ENCODE results near the gene ZNF516.
"Not testable (repeated sequence)": the region's sequence is repeated elsewhere in the genome, so short reads cannot be mapped to it uniquely, and the experiment has no call there.

The ZNF516 gene

GRCh38 chr18:76475450-76476194 is 19.4 kb downstream of the ZNF516 start:
- TF ChIP-seq, protein P1, sequence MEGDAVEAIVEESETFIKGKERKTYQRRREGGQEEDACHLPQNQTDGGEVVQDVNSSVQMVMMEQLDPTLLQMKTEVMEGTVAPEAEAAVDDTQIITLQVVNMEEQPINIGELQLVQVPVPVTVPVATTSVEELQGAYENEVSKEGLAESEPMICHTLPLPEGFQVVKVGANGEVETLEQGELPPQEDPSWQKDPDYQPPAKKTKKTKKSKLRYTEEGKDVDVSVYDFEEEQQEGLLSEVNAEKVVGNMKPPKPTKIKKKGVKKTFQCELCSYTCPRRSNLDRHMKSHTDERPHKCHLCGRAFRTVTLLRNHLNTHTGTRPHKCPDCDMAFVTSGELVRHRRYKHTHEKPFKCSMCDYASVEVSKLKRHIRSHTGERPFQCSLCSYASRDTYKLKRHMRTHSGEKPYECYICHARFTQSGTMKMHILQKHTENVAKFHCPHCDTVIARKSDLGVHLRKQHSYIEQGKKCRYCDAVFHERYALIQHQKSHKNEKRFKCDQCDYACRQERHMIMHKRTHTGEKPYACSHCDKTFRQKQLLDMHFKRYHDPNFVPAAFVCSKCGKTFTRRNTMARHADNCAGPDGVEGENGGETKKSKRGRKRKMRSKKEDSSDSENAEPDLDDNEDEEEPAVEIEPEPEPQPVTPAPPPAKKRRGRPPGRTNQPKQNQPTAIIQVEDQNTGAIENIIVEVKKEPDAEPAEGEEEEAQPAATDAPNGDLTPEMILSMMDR (IDR thresholded peaks at IDR 0.05; ENCODE audit: control insufficient read depth, insufficient read depth, low read depth, low read length, missing control alignments), result no peak
- no peak overlapping the region for H3K4me3 ChIP-seq (ENCODE audit: control insufficient read depth, low read depth, low read length)
- DNase-seq (ENCODE audit: low read depth), result no peak

DNA sequence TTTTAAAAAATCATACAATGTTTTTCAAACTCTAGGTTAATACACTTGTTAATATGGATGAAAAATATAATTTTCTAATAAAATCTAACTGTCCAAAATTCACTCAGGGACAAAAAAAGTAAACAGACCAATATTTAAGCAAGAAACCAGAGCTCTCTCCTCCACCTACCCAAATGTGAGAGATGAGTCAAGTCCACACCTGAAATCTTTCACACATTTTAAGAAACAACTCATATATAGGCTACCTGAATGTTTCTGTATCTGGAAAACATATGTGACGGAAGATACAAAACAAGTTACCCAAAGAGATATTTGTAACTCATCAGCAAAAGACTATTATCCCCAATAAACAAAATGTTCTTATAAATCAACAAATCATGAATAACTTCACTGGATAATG is 20.2 kb downstream of the ZNF516 start:
- TF ChIP-seq, protein P1 (IDR thresholded peaks at IDR 0.05; ENCODE audit: control insufficient read depth, insufficient read depth, low read depth, low read length, missing control alignments), result no peak
- DNase-seq (ENCODE audit: low read depth), result no peak
- H3K4me3 ChIP-seq (ENCODE audit: control insufficient read depth, low read depth, low read length), result no peak overlapping the region

DNA sequence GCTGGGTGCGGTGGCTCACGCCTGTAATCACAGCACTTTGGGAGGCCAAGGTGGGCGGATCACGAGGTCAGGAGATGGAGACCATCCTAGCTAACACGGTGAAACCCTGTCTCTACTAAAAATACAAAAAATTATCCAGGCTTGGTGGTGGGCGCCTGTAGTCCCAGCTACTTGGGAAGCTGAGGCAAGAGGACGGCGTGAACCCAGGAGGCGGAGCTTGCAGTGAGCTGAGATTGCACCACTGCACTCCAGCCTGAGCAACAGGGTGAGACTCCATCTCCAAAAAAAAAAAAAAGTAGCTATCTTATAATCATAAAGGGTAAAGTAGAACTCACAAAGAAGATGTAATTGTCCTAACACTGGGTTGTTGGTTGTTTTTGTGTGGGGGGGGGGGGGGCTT is 21.5 kb downstream of the ZNF516 start:
- H3K4me3 ChIP-seq (ENCODE audit: control insufficient read depth, low read depth, low read length); DNase-seq (ENCODE audit: low read depth): not testable (repeated sequence)

DNA sequence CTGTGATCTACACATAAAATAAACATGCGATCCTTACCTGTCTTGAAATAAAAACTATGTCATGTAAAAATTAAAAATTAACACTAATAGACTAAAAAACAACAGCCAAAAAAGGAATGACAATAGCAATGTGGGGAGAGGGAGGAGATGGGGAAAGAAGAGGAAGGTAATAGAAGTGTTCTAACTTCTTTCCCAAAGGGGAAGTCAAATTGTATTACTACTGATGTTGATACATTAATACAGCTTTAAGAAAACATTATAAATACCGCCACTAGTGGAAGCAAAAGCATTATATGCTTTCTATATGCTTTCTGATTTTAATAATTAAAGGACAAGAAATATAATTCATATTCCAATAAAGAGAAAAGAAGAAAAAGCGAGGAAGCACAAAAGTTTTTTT is 22.2 kb downstream of the ZNF516 start:
- TF ChIP-seq, protein P1 (IDR thresholded peaks at IDR 0.05; ENCODE audit: control insufficient read depth, insufficient read depth, low read depth, low read length, missing control alignments), result no peak
- no peak overlapping the region for H3K4me3 ChIP-seq (ENCODE audit: control insufficient read depth, low read depth, low read length)
- DNase-seq (ENCODE audit: low read depth), result no peak

- no peak overlapping the region for H3K4me3 ChIP-seq (ENCODE audit: control insufficient read depth, low read depth, low read length)
- TF ChIP-seq, protein P1 (IDR thresholded peaks at IDR 0.05; ENCODE audit: control insufficient read depth, insufficient read depth, low read depth, low read length, missing control alignments), result no peak
- no peak for DNase-seq (ENCODE audit: low read depth)
Measured at GRCh38 chr18:76471593-76471992, 23.4 kb downstream of the ZNF516 start.

GRCh38 chr18:76468345-76469304 is 26.4 kb downstream of the ZNF516 start:
- TF ChIP-seq, protein P1 (IDR thresholded peaks at IDR 0.05; ENCODE audit: control insufficient read depth, insufficient read depth, low read depth, low read length, missing control alignments), result no peak
- DNase-seq (ENCODE audit: low read depth), result no peak
- no peak overlapping the region for H3K4me3 ChIP-seq (ENCODE audit: control insufficient read depth, low read depth, low read length)
